HG02970 (cell line): ENCODE results near the gene ACTC1.
"Not testable (repeated sequence)": the region's sequence is repeated elsewhere in the genome, so short reads cannot be mapped to it uniquely, and the experiment has no call there.

Experiments
- ATAC-seq: cut with Tn5 transposase; IDR thresholded peaks from one replicate; pipeline ENCODE4 v1.9.1; 2021; ENCODE audit warnings: mild to moderate bottlenecking, moderate library complexity, moderate number of reproducible peaks; ENCODE audit not compliant: unreplicated experiment, low FRiP score

Gene ACTC1

DNA sequence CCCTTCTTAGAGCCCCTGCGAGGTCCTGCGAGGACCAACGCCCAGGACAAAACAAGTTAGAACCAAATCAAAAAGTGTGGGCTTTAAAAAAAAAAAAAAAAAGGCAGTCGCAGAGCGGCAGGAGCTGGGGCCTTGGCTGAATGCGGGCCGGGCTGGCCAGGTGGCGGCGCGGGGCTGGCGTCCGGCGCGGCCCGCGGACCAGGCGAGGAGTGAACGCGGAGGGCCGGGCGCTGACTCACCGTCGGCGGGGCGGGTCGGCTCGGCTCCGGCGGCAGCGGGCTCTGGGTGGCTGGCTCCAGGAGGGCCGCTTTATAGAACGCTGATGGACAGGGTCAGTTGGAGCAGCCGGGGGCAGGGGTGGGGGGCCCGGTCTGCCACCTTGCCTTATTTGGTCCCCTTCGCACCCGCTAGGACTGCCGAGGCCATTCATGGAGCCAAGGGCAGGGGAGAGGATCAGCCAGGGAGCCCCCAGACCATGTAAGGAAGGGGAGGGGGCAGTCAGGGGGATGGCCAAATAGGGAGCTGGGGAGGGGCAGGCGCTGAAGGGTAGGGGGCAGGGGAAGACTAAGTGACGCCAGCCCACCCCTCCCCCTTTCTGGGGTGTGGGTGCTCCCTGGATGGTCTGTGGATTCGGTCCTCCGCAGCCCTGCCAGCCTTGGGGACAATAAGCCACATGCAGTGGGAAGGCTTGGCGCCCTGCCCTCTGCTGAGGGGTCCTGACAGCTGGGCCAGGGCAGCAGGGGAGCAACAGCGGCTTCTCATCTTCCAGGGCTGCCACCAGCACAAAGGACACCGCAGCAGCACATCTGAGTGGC is at the start of gene ACTC1:
Gene ACTC1 (minus strand): TSS at position 283 of the 815 bp plus-strand sequence. CDS start 741 bp downstream, outside the sequence.
- no peak for ATAC-seq

DNA sequence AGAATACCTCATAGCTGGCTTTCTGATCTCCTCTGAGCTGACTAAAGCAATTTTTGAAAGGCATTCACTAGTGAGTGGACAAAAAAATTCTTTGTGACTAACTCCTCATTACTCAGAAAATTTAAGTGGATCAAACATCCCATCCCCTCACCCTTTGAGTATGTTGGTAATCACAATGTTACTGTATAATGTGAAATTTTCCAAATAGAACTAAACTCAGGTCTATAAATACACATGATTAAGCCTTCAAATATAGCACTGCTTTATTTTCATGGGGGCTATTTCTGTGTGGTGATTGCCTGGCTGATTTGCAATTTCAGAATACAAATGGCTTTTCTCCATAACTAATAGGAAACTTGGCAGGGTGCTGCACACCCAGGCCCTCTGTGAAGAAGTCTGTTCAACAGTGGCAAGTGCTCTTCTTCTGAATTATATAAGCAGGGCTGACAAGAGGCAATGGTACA is 45.9 kb upstream of the ACTC1 start:
- no peak for ATAC-seq

DNA sequence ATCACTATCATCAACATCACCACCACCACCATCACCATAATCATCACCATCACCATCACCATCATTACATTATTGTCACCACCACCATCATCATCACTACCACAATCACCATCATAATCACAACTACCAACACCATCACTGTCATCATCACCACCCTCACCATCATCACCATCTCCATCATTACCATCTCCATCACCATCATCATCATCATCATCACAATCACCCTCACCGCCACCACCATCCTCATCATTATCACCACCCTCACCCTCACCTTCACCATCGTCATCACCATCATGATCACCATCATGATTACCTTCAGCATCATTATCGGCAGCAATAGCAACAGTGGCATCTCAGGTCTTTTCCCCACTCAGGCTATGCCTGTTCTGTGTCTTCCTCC is 42.9 kb upstream of the ACTC1 start:
- ATAC-seq, result no peak

DNA sequence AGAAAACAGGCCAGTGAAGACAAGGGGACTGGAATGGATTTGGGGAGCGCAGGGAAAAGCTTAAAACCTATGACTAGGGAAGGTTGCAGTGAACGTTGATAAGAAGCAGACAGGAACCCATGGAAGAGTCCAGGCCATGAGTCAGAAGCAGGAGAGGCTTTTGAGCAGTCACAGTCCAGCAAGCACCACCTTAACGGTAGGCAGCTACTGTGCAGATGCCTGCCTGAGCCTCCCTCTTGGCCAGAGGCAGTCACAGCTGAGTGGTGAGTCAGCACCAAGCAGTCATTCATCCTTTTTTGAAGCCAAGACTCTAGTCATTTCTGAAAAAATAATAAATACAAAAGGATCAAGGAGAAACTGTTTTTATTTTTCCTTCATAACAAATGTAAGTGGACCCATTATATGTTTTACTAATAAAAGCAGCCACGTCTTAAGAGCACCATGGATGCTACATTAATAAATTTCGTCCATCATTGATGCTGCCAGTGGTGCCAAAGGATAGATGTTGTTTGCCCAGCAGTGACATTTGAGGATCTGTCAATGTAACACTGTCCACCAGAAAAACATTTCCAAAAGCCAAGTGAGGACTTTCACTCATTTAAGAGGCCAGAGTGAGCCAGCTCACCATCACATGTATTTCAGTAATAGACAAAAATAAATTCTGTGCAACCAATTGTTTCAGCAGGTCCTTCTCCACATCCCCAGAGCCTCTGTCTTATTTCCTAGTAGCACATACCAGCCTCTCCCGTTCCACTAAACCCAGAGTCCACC is 42.1 kb upstream of the ACTC1 start:
- no peak for ATAC-seq

DNA sequence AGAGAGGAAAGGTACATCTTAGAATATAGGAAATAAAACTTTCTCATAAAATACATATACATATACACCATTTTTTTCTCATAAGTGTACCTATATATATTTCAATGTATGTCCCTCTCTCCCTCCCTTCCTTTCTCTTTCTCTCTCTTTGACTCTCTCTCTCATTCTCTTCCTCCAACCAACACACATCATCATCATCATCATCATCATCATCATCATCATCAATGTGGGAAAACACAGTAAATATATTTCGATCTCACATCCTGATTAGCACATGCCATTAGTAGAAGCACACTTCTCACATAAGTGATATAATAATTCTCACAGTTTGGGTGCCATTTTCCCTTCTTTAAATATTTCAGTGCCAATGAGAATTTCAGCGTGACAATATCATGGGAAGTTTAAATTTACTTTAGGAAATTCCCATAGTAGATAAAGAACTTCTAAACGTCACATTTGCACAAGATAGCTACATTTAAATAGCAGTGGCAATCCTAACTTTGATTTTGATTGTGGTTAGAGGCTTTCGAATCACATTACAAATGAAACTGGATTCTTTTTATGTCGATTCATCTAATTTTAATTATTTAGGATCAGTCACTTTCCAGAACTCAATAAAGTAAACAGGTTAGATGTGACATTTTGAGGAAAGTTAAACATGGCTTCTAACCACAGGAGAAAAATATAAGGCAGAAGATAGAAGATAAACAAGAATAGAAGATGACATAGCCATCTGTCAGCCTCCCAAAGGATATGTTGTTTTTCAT is 33.0 kb upstream of the ACTC1 start:
- no peak for ATAC-seq

DNA sequence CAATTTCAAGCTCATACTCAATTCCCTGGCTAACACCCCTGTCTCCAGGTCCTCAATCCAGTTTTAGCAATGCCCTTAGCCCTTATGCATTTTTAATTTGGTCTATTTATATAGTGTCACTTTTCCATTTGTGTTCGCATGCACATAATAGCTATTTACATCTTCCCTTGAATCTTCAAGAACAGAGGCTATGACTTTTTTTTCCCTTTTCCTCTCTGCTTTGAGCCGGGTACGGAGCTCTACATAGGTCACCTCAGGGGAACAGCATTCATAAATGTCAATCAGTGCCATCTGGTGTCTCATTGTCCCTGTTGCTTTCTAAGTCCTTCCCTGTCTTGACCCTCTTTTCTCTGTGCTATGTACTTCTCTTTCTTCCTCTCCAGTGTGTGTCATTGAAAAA is 26.5 kb upstream of the ACTC1 start:
- no peak for ATAC-seq

DNA sequence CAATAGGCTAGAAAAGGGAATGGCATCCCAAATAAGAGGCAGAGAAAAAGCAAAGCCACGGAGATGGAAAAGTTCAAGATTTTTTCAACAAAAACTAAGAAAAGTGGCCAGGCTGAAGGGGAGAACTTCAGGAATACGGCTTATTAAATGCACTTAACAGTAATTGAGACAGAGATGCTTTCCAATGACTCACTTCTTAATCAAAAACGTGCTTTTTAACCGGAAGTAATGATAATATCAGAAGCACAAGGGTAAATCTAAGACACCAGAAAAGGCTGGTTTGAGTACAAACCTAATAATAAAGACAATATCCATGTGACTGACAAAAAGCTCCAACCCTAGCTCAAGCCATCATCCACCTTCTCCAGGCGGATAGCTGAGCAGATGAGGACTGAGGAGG is 24.8 kb upstream of the ACTC1 start:
- no peak for ATAC-seq

DNA sequence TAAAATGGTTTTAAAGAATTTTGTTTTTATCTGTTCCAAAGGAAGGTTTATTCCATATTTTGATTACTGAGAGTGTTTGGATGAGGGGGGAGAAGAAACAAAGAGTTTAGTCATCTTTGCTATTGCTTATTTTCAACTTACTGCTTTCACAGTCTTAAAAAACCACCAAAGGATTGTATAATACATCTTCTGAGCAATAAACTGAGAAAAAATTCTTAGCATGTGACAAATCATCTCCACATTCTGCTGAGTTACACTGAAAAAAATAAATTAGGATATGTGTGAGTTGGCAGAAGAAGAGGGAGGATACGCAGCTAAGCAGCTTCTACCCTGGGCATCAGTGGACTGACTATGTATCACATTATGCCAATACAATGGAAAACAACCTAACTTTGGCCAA is 23.2 kb upstream of the ACTC1 start:
- ATAC-seq, result no peak

DNA sequence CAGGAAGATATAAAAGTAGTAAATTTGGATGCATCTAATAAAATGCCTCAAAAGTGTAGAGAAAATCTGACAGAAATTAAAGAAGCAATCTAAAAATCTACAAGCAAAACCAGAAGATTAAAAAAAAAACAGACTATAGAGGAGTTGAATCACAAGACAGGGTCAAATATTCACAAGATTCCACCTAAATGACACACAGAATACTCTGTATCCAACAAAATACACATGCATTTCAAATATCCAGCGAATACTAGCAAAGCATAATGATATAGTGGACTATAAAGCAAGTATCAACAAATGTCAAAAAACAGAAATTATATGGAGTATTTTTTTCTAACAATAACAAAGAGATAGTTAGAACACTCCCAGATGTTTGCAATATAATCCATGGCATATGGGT is 20.5 kb upstream of the ACTC1 start:
- ATAC-seq, result no peak

DNA sequence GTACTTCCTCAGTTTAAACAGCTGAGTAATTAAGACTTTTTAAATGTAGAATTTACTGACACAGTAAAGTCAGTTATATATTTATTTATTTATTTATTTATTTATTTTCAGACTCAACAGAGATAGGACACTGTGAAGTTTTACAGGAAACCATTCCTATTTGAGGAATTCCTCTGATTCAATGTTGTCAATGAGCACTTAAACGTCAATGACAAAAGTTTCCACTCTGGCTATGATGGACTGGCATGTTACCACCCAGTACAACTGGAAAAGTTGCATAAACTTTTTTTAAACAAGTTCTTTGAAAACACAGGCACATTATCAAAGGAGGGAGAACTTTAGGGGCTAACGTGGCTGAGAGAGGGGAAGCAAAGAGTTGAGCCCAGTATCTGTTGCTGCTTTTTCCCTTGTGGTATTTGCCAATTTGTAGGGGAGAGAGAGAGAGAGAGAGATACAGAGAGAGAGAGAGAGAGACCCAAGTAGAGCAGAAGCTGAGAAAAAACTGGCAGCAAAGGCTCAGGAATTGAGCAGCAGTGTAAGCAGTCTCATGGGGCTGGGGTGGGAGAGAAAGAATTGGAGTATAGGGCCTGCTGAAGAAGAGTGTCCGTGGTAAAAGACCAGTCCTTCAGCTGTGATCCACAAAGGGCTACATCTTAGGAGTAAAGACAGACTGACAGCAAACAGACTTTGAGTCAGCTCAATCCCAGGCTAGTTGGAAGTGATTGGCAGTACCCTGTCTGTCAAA is 18.3 kb upstream of the ACTC1 start:
- no peak for ATAC-seq

DNA sequence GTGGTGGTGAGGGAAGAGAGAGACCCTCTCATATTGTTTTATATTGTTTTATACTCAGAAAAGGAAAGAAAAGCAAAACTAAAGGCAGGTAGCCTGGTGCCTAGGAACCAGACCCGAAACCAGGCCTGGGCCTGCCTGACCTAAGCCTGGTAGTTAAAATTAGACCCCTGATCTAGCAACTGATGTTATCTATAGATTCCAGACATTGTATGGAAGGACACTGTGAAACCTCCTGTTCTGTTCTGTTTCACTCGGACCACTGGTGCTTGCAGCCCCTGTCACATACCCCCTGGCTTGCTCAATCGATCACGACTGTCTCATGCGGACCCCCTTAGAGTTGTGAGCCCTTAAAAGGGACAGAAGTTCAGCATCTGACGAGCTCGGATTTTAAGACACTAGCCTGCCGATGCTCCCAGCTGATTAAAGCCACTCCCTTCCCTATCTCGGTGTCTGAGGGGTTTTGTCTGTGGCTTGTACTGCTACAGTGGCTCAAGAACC is 17.6 kb upstream of the ACTC1 start:
- not testable (repeated sequence) for ATAC-seq

DNA sequence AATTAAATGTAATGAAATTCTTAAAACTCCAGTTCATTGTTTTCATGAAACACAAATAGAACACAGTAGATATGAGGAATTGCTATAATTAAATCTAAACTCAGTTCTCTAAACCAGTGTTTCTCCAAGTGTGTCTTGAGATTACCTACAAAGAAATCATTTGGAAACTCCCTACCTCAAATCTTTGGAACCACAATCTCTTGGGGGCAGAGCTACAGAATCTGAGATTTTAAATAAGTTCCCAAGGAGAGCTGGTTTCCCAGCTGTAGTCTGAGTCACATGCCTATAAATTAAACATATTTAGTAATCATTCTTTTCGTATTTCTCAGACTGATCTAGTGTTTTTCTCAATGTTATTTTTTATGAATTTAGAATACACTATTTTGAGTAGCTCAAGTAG is 17.0 kb upstream of the ACTC1 start:
- no peak for ATAC-seq

DNA sequence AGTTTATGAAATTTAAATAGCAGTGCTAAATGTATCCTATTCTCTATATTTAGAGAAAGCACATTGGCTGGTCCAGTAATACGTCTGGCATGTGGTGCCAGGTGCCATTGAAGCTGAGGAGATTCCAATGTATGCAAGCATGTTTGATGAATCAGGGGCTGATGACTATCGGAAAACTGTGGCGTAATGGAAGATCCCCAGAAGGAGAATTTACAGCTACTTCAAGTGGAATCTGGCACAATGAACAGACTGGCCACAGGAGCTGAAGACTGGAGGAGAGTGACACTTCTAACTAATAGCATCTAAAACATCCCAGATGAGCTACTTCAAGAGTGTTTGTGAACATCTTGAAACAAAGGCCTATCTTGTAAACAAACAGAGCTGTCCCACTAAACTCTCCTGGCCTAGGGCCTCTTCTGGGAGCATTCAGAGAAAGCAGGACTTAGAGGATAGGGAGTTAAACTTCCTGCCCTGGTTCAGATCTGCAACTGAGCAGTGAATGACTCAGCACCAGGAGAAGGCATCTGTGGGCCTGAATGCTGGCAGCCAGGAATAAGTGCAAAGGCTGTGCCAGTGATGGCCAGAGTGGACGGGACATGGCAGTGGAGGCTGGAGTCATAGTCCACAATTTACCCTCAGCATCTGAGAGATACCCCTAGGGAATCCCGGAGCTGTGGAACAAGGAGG is 15.2 kb upstream of the ACTC1 start:
- no peak for ATAC-seq

DNA sequence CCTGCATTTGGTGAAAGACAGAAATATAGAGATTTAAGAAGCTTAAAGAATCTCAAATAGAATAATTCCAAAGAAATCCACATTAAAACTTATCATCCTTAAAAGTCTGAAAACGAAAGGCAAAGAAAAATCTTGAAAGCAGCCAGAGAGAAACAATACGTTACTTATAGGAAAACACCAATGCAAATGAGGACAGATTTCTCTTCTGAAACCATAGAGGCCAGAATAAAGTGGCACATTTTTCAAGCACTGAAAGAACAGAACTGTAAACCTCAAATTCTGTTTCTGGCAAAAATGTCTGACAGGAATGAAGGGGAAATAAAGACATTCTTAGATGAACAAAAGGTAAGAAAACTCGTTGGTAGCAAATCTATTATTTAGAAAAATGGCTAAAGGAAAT is 13.8 kb upstream of the ACTC1 start:
- no peak for ATAC-seq

DNA sequence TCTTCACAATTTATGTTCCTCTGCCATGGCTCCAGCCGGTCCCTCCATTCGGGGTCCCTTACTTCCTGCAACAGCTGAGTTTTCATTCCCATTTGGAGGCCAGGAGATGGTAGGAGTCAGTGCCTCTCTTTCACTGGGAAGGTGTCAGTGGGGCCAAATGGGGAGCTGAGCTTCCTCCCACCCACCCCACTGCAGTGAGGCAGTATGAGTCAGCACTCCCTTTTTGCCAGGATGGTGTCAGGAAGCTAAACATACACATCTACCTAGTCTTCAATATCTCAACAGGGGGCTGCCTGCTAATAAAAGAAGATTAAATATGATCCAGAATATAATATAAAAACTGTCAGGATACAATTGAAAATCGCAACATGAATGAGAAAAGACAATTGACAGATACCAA is 12.7 kb upstream of the ACTC1 start:
- ATAC-seq, result no peak

DNA sequence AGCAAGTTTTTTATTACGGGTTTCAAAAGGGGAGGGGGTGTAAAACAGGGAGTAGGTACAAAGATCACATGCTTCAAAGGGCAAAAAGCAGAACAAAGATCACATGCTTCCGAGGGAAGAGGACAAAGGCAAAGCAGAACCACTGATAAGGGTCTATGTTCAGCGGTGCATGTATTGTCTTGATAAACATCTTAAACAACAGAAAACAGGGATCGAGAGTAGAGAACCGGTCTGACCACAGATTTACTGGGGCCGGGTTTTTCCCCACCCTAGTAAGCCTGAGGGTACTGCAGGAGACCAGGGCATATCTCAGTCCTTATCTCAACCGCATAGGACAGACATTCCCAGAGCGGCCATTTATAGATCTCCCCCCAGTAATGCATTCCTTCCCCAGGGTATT is 11.9 kb upstream of the ACTC1 start:
- ATAC-seq, result not testable (repeated sequence)

DNA sequence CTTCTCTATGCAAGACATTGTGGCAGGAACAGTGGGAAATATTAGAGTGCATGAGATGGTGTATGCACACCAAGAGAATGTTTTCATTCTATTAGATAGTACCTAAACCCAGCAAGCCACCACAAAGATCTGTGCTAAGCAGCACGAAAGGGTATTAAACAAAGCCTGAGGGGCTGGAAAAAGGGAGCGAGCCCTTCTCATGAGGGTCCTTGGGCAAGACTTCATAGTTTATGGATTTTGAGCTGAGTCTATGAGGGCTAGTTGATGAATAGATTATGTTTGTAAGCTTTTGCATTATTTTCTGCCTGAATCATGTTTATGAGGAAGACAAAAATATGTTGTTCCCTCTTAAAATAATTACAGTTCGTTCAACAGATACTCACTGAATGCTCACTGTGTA is 9.4 kb upstream of the ACTC1 start:
- ATAC-seq, result no peak

DNA sequence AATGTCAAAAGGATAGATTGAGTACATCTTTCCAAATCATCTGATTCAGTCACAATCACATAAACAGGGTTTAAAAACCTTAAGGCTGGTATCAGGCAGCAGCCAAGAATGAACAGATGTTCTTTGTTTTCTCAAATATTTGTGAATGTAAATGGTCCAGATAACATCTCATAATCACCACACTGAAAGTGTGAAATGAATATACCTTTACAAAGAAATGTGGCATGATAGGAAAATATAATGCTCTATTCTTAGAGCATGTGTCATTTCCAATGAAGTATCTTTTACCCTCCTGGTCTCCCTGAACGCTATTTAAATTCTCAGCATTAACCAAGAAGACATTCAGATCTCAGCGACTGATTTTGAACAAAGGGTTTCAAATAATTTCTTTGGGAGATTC is 8.8 kb upstream of the ACTC1 start:
- no peak for ATAC-seq
